ENCODE results near the gene HOXD13. TPM values are rescaled to one million over a fixed set of nuclear protein-coding genes. Genes with fewer than 3 reads are reported as not detected.

HOXD13 gene
- polyA plus RNA-seq, 1 donor from 2014 or later: not detected

GRCh38 chr2:176121190-176122051, 28.9 kb downstream of the HOXD13 start:
- no peak overlapping the region for H3K4me3 ChIP-seq (ENCODE audit: low read length)
- no peaks in the 10 kb centered on the region for H3F3A ChIP-seq (ENCODE audit: insufficient read depth, low read length, poor library complexity, severe bottlenecking)
- H3K27ac ChIP-seq (ENCODE audit: low read length): no peak overlapping the region
- no peaks in the 10 kb centered on the region for H4K20me1 ChIP-seq (ENCODE audit: insufficient read depth)
- H3K36me3 ChIP-seq (ENCODE audit: insufficient read depth, low read length): no peaks in the 10 kb centered on the region
- H3K4me2 ChIP-seq (ENCODE audit: low read length): no peak overlapping the region
- H3K9ac ChIP-seq (ENCODE audit: low read length): no peak overlapping the region
- TF ChIP-seq TAF1 (IDR thresholded peaks at IDR 0.05; ENCODE audit: low read depth): no peak
- no peak for TF ChIP-seq EP300 (conservative IDR thresholded peaks at IDR 0.05; ENCODE audit: poor library complexity, severe bottlenecking)
- TF ChIP-seq CTCF (IDR thresholded peaks at IDR 0.05; ENCODE audit: poor library complexity, severe bottlenecking): no peak
- TF ChIP-seq SMC3 (conservative IDR thresholded peaks at IDR 0.05; ENCODE audit: poor library complexity): no peak
- no peak for TF ChIP-seq MXI1 (conservative IDR thresholded peaks at IDR 0.05; ENCODE audit: poor library complexity, severe bottlenecking)
- peak; percentile 79 for TF ChIP-seq EZH2 (IDR thresholded peaks at IDR 0.05; ENCODE audit: borderline replicate concordance, insufficient read depth, low read length, poor library complexity, severe bottlenecking)
- TF ChIP-seq REST (IDR thresholded peaks at IDR 0.05; ENCODE audit: borderline replicate concordance): no peak
- no peak for TF ChIP-seq RAD21 (conservative IDR thresholded peaks at IDR 0.05)
- TF ChIP-seq POLR2AphosphoS5 (IDR thresholded peaks at IDR 0.05): no peak
- peaks cover 99% of the 10 kb centered on the region for H3K27me3 ChIP-seq (ENCODE audit: insufficient read depth, low read depth, low read length)
- no peaks in the 10 kb centered on the region for H3K79me2 ChIP-seq (replicated peaks; ENCODE audit: insufficient read depth, low read length)
- H3K9me3 ChIP-seq (ENCODE audit: low read length): peaks cover 15% of the 10 kb centered on the region
- no peaks in the 10 kb centered on the region for H3K9me2 ChIP-seq (ENCODE audit: insufficient read depth, low read length)
- no peak overlapping the region for H2AFZ ChIP-seq (ENCODE audit: low read depth, low read length)

DNA sequence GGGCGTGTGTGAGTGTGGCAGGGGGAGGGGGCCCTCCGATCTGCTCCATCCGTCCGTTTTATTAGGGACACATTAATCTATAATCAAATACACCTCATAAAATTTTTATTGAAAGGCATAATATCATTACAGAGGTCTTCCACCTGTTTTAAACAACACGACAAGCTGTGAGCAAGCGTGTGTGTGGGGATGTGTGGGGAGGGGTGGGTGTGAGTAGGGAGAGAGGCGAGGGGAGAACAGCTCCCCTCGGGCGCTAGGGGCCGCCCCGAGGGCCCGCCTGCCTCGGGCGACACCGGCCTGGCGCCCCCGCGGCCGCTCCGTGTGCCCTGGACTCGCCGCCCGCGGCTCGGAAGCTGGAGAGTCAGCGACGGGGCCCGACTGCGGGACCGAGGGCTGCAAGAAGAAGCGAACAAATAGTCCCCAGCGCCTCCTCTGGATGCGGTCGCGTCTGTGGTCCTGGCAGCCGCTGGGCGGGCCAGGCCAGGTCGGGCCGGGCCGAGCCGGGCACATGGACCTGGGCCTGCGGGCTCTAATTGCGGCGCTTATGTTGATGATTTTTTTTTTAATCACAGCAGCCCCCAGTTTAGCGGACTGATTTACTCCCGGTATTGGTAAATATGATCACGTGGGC, 29.6 kb downstream of the HOXD13 start:
- H3K4me3 ChIP-seq (ENCODE audit: low read length): peak overlapping the region; percentile 59
- no peak overlapping the region for H3K27ac ChIP-seq (ENCODE audit: low read length)
- H3K4me2 ChIP-seq (ENCODE audit: low read length): no peak overlapping the region
- no peaks in the 10 kb centered on the region for H3K9me2 ChIP-seq (ENCODE audit: insufficient read depth, low read length)
- no peak overlapping the region for H3K9ac ChIP-seq (ENCODE audit: low read length)
- no peak overlapping the region for H2AFZ ChIP-seq (ENCODE audit: low read depth, low read length)
- H3K9me3 ChIP-seq (ENCODE audit: low read length): peaks cover 8% of the 10 kb centered on the region
- no peaks in the 10 kb centered on the region for H4K20me1 ChIP-seq (ENCODE audit: insufficient read depth)
- no peaks in the 10 kb centered on the region for H3K79me2 ChIP-seq (replicated peaks; ENCODE audit: insufficient read depth, low read length)
- H3K36me3 ChIP-seq (ENCODE audit: insufficient read depth, low read length): no peaks in the 10 kb centered on the region
- TF ChIP-seq EZH2 (IDR thresholded peaks at IDR 0.05; ENCODE audit: borderline replicate concordance, insufficient read depth, low read length, poor library complexity, severe bottlenecking) (peak; percentile 99), CTCF (IDR thresholded peaks at IDR 0.05; ENCODE audit: poor library complexity, severe bottlenecking) (no peak)
- no peaks in the 10 kb centered on the region for H3F3A ChIP-seq (ENCODE audit: insufficient read depth, low read length, poor library complexity, severe bottlenecking)
- H3K27me3 ChIP-seq (ENCODE audit: insufficient read depth, low read depth, low read length): peaks cover 99% of the 10 kb centered on the region
